ENCODE data around the gene MDP1.

The MDP1 gene

GRCh38 chr14:24260780-24261157, 44.9 kb upstream of the MDP1 start:
- no peak overlapping the region for H3K4me3 ChIP-seq (ENCODE audit: low read length)
- TF ChIP-seq, protein P1, sequence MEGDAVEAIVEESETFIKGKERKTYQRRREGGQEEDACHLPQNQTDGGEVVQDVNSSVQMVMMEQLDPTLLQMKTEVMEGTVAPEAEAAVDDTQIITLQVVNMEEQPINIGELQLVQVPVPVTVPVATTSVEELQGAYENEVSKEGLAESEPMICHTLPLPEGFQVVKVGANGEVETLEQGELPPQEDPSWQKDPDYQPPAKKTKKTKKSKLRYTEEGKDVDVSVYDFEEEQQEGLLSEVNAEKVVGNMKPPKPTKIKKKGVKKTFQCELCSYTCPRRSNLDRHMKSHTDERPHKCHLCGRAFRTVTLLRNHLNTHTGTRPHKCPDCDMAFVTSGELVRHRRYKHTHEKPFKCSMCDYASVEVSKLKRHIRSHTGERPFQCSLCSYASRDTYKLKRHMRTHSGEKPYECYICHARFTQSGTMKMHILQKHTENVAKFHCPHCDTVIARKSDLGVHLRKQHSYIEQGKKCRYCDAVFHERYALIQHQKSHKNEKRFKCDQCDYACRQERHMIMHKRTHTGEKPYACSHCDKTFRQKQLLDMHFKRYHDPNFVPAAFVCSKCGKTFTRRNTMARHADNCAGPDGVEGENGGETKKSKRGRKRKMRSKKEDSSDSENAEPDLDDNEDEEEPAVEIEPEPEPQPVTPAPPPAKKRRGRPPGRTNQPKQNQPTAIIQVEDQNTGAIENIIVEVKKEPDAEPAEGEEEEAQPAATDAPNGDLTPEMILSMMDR (conservative IDR thresholded peaks at IDR 0.05; ENCODE audit: low read depth, low read length): no peak

GRCh38 chr14:24260026-24260779, 44.3 kb upstream of the MDP1 start:
- no peak for DNase-seq (ENCODE audit: low read depth)
- TF ChIP-seq, protein P1 (conservative IDR thresholded peaks at IDR 0.05; ENCODE audit: low read depth, low read length): no peak
- no peak overlapping the region for H3K4me3 ChIP-seq (ENCODE audit: low read length)

More at GRCh38 chr14:24260780-24261157, 44.9 kb upstream of the MDP1 start:
- no peak for DNase-seq (ENCODE audit: low read depth)

DNA sequence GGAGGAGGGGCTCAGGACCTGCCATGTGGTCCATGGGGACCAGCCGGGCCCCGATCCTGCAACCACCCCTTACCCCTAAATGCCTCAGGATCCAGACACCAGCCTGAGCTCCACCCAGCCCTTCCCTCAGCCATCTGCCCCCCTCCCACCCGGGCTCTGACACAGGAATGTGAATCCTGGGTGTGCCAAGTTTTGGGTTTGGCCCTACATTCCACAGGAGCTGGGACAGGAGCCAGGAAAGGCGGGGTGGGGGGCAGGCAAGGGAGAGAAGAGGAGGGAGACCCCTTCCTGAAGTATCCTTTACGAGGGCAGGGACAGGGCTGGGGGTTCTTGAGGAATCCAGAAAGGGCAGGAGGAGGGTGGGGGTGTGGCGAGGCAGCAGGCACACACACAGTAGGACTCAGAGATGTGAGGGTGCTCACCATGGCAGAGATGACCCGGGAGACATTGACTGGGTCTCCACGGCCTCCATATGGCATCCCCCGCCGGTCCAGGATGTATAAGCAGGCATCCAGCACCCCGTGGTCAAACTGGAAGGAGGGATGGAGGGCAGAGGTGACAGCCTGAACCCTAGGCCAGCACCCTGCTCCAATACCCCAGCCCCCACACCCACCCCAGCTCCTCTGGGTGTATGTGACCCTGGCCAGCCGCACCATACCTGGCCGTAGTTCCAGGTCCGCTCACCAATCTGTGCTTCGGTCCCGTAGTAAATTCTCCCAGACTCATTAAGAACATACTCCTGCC, 43.6 kb upstream of the MDP1 start:
- TF ChIP-seq, protein P1 (conservative IDR thresholded peaks at IDR 0.05; ENCODE audit: low read depth, low read length): no peak
- no peak overlapping the region for H3K4me3 ChIP-seq (ENCODE audit: low read length)
- DNase-seq (ENCODE audit: low read depth): no peak

GRCh38 chr14:24258548-24259265, 42.8 kb upstream of the MDP1 start:
- no peak for DNase-seq (ENCODE audit: low read depth)
- TF ChIP-seq, protein P1 (conservative IDR thresholded peaks at IDR 0.05; ENCODE audit: low read depth, low read length): no peak
- no peak overlapping the region for H3K4me3 ChIP-seq (ENCODE audit: low read length)

DNA sequence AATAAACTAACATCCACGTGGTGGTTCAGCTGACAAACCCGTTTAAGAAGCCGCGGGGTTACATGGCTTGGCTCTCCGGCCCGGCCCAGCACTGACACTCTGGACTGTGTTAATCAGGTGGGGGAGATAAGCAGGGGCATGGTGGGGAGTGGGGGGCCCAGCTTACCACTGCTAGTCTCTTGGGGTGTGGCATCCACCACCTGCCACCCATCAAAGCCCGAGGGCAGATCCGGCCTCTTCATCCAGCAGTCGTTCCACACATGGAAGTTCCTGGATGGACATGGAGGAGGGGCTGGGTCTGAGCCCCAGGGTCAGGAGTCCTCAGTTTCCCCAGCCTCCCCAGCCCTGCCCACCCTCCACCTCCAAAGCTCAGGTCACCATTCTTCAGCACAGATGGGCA, 42.3 kb upstream of the MDP1 start:
- H3K4me3 ChIP-seq (ENCODE audit: low read length): no peak overlapping the region
- TF ChIP-seq, protein P1 (conservative IDR thresholded peaks at IDR 0.05; ENCODE audit: low read depth, low read length): no peak
- DNase-seq (ENCODE audit: low read depth): no peak

DNA sequence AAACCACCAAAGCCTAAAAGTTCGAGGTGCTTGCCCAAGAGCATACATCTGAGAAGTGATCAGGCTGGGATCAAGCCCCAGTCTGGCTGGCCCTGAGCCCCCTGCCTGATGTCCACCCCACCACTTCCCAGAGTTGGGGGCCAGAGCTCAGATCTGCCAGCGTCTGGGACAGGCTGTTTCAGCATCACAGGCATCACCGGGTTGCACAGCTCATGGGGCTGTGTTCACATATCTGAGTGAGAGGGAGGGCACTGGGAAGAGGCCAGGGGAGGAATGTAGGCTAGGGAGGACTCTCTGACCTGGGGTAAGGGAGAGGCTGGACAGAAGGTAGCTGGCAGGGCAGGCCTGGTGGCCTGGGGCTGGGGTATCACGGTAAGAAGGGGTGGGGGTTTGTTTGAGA, 41.1 kb upstream of the MDP1 start:
- H3K4me3 ChIP-seq (ENCODE audit: low read length): no peak overlapping the region
- DNase-seq (ENCODE audit: low read depth): no peak
- TF ChIP-seq, protein P1 (conservative IDR thresholded peaks at IDR 0.05; ENCODE audit: low read depth, low read length): no peak

Measured in retinal pigment epithelial cell (primary cell).